GM18907 (cell line): ENCODE results near the gene F2R.
"Not testable (repeated sequence)": the region's sequence is repeated elsewhere in the genome, so short reads cannot be mapped to it uniquely, and the experiment has no call there.

Experiments used
- ATAC-seq: cut with Tn5 transposase; IDR thresholded peaks from one replicate; pipeline ENCODE4 v1.9.1; 2021; ENCODE audit warnings: mild to moderate bottlenecking, moderate library complexity; ENCODE audit not compliant: unreplicated experiment

F2R gene

GRCh38 chr5:76715736-76716455 lies at the start of gene F2R:
TSS of gene F2R (plus strand) at chr5:76716126. CDS start at chr5:76716308, 182 bp downstream.
- ATAC-seq = peak; percentile 70

GRCh38 chr5:76667495-76667894 lies 48.4 kb upstream of the F2R start:
- no peak for ATAC-seq

GRCh38 chr5:76669245-76669644 lies 46.7 kb upstream of the F2R start:
- ATAC-seq = no peak

GRCh38 chr5:76670508-76670907 lies 45.4 kb upstream of the F2R start:
- ATAC-seq = no peak

GRCh38 chr5:76672242-76672641 lies 43.7 kb upstream of the F2R start:
- no peak for ATAC-seq

GRCh38 chr5:76673125-76673524 lies 42.8 kb upstream of the F2R start:
- ATAC-seq = no peak

- ATAC-seq = no peak
These were observed 41.4 kb upstream of the F2R start for GRCh38 chr5:76674330-76675066.

GRCh38 chr5:76675364-76675763 lies 40.6 kb upstream of the F2R start:
- no peak for ATAC-seq

- no peak for ATAC-seq
These were observed 38.0 kb upstream of the F2R start for GRCh38 chr5:76677849-76678472.

GRCh38 chr5:76679231-76679630 lies 36.7 kb upstream of the F2R start:
- no peak for ATAC-seq

- not testable (repeated sequence) for ATAC-seq
These were observed 35.1 kb upstream of the F2R start for GRCh38 chr5:76680826-76681225.

- ATAC-seq = no peak
These were observed 34.6 kb upstream of the F2R start for GRCh38 chr5:76681287-76681686.

GRCh38 chr5:76682387-76682786 lies 33.5 kb upstream of the F2R start:
- ATAC-seq = no peak

GRCh38 chr5:76683816-76684731 lies 31.9 kb upstream of the F2R start:
- no peak for ATAC-seq

- ATAC-seq = no peak
These were observed 31.0 kb upstream of the F2R start for GRCh38 chr5:76684756-76685519.

- ATAC-seq = no peak
These were observed 30.2 kb upstream of the F2R start for GRCh38 chr5:76685704-76686103.

- no peak for ATAC-seq
These were observed 27.7 kb upstream of the F2R start for GRCh38 chr5:76688212-76688611.

GRCh38 chr5:76688836-76689235 lies 27.1 kb upstream of the F2R start:
- no peak for ATAC-seq

GRCh38 chr5:76689321-76690036 lies 26.4 kb upstream of the F2R start:
- ATAC-seq = no peak
